HG03520 (cell line): ENCODE results near the gene CFAP54.
"Not testable (repeated sequence)": the region's sequence is repeated elsewhere in the genome, so short reads cannot be mapped to it uniquely, and the experiment has no call there.

Experiments used
- ATAC-seq: cut with Tn5 transposase; IDR thresholded peaks from one replicate; pipeline ENCODE4 v1.9.1; 2021; ENCODE audit warnings: mild to moderate bottlenecking, moderate library complexity; ENCODE audit not compliant: unreplicated experiment

Gene CFAP54

DNA sequence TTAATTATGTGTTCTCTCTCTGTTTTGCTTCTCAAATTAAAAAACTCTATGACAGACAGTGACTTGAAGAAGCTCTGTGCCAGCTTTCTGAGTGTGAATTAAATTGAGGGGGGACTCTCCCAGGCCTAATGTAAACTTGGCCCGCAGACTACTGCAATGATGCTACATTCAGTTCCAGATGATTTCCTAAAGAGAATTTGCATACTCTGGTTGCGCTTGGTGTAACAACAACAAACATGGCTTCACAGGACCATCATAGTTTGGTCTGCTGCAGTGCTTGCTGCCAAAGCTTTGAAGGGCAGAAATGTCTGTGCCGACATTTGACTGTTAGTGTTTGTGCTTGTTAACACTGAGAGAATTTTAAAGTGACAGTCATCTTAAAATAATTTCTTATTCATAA is 25.0 kb downstream of the CFAP54 start:
- ATAC-seq = peak; percentile 93

DNA sequence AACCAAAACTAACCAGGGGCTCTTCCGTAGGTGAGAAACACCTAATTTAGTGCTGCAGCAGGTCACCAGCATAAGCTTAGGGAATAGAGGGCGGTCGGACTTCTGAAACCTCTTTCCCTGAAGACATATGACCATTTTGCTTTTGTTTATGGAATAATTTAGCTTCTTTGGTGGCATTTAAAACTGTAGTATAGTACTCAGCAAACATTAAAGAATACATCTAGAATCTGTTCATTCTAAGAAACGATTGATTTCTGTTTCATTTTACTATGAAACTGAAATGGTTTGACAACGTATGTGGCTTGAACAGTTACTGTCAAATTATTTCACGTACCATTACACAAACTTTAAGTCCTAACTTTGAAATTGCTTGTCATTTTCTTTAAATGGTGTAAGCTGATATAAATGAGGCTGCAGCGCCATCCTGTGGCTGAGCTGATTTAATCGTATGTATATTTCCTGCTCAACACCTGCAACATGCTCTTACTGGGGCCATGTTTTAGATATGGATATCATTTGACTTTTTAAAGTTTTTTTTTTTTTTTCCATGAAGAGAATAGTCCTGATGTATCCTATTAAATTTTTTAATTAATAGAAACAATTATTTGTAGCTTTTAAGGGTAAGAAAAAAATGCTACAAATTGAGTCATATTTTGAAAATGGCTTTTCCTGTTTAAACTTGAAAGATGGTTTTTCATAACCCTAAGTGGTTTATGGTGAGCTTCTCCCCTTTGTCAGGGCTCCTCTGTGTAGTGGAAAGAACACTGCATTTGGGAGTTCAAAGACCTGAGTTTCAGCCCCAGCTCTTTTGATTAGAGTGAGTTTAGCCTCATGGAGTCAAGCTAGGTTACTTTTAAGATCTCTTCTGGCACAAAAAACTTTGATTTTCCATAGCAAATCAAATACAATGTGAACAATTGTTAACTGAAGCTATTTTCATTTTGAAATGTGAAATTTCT is 27.4 kb downstream of the CFAP54 start:
- peak; percentile 42 for ATAC-seq

DNA sequence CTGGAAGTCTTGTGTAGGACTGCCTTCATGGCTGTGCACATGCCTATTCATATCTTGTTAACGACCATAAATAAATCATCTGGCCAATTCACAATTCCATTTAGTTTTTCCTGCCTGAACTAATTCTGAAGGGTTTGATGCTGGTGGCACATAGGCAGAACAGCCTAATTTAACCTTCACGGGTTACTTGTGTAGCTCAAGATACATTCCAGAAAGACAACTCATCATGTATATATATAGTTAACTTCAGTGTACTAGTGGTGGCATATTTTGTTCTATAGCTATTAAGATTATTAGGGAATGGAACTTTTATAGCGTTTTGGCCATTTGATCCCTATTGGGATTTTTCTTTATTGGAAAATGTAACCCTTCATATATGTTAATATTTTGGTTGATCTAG is 31.4 kb downstream of the CFAP54 start:
- ATAC-seq = no peak

DNA sequence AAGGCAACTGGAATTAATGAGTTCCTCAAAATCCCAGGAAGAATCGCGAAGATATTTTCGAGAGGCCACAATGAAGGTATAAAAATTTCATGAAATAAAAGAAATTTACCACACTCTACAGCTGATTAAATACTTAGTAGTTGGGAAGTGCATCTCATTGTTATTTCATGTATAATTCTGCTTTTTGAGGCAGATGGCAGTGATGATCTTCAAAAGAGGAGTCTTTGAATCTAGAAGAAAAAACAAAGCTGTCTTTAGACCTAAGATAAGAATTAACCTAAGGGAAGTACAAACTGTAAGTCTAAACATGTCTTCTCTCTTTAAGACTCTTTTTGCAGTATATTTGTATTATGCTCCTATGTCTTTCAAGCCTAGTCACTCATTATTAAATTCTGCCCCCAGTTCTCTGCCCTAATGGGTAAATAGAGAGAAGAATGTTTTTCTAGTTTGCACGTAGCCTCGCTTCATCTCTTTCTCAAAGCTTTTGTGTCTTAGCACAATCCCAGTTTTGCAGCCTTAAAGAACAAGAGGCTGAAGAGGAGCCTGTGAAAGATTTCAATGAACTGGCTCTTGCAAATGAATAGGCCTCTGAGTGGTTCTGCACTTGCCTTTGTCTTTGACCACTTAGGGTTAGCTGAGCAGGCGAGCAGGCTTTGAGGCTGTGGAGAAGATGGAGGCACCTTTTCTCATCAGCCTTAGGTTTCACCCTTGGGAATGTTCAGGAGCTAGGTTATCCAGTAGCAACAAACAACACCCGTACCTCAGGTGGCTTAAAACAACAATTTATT is 32.7 kb downstream of the CFAP54 start:
- ATAC-seq = no peak

DNA sequence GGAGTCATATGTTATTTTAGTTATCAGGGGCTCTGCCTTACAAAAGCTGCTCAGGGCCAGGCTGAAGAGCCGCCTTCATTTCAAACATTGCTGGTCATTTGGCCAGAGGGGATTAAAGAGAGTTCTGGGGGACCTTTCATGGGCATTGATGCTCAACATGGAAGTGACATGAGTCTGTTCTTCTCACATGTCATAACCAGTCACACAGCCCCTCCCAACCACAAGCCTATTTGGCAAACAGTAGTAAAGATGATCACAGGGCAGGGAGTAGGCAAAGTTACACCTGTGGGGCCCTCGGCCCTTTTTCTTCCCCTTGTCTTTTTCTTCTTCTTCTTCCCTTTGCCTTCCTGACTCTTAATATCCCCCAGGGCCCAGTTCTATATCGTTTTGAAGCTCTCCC is 33.3 kb downstream of the CFAP54 start:
- ATAC-seq = no peak

DNA sequence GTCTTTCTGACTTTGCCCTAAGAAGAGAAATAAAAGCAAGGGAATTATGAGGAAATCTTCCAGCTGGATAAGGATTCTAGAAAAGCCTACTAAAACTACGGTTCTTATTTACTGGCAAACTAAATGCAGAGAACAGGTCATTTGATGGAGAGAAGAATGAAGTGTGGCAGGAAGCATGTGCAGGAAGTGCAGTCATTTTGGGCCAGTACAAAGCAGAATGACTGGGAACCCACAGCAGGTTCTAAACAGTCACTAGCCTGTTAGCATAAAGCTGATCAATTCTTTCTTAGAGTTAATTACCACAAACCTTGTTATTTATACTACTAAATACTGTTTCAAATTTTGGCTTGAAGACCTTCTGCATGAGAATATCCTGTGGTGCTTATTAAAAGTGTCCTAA is 36.7 kb downstream of the CFAP54 start:
- no peak for ATAC-seq

DNA sequence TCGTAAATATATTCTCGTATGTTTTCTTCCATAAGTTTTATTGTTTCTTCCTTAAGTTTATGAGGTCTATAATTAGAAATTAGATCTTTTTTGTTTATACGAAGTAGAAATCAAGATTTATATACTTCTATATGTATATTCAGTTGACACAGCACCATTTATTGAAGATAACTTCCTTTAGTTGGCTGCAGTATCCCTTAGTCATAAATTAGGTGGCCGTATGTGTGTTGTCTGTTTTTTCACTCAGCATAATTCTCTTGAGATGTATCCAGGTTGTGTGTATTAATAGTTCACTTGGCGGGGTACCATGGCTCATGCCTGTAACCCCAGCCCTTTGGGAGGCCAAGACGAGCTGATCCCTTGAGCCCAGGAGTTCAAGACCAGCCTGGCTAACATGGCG is 40.5 kb downstream of the CFAP54 start:
- no peak for ATAC-seq

DNA sequence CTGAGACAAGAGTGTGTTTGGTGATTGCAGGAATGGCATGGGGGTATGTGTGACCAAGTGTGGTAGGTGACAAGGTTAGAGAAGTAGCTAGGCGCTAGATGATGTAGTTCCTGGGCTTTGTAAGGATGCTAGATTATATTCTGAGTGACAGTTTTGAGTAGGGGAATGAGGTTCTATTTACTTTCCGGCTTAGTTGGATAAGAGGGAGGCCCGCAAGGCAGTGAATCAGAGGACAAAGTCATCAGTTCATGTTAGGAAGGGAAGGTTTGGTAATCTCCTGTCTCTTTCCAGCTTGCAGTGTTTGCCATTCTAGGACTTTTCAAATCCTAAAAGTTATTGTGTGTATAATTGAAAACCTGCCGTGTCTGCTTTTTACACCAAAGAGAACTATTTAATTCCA is 45.0 kb downstream of the CFAP54 start:
- no peak for ATAC-seq

DNA sequence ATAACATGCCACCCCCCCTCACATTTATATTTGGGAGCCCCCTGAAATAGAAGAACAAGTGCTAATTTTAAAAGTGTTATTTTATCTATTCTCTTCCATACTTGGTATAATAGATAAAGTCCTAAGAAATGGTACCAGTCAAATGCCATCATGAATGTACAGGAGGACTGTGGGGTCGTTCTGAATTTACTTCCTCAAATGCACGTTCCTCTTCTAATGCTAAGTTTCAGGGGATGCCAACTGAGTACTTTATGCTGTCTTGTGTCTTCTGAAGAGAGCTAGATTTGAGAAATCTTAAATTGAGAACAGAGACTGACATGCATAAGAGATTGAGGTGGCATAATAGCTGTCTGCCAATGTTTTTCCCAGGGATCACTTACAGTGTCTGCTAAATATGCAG is 59.0 kb downstream of the CFAP54 start:
- no peak for ATAC-seq

DNA sequence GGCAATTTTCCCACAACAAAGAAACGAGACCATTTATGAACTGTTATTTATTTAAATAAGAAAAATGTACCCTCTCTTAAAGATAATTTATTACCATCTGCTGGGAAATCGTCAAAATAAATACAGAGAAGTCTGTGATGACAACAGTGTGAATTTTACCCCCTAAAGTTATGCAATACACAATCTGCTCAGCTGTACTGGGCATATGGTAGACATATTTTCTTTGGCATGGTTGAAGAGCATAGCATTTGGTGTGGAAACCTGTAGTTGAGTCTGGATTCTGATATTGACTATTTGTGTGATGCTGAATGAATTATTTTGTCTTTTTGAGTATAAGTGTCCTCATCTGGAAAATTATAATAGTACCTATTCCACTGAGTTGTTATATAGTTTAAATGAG is 60.0 kb downstream of the CFAP54 start:
- ATAC-seq = no peak

DNA sequence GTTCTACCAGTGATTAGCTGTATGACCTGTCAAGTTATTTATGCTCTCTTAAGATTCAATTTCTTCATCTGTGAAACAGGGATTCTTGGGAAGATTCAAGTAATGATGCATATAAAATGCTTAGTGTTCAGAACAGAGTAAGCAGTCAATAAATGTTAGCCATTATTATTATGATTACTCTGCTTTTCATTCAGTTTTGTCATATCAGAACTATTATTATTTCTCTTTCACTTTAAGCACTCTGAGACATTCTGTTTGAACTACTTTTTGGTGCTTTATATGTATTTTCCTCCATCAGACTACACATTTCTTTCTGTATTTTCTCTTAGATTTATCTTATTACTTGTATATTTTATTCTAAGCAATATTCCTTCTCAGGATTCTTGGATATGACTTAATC is 81.2 kb downstream of the CFAP54 start:
- ATAC-seq = peak; percentile 32

DNA sequence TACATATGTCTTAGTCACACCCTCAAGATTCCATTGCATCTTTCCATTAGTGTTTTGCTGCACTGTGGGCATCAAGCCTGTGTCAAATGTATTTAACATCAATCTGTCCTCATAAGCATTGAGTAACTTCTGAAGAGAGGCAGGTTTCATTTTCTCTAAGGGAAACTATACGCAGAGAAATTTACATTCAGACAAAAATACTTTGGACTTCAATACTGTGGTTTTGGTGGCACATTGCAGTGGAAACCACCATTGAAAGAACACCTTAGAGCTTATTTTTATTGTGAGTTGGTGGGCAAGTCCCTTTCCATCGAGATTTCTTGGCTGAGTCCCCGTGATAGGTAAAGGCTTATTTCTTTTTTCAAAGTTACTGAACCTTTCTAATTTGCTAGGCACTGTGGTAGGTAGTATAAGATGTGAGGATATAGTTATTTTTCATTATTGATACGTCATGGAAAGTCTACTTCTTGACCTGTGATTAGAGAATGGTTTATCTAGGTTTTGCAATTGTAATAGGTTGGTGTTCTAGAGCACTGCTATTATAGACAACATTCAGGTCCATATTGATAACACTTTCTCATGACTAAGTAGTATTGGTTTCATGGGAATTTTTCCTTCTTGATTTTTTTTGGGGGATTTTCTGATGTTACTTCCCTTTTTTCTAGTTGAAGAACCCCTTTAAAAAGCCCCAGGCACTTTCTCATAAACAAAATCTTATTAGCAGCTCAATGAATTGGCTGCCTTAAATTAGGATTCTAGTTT is 81.9 kb downstream of the CFAP54 start:
- peak; percentile 83 for ATAC-seq

DNA sequence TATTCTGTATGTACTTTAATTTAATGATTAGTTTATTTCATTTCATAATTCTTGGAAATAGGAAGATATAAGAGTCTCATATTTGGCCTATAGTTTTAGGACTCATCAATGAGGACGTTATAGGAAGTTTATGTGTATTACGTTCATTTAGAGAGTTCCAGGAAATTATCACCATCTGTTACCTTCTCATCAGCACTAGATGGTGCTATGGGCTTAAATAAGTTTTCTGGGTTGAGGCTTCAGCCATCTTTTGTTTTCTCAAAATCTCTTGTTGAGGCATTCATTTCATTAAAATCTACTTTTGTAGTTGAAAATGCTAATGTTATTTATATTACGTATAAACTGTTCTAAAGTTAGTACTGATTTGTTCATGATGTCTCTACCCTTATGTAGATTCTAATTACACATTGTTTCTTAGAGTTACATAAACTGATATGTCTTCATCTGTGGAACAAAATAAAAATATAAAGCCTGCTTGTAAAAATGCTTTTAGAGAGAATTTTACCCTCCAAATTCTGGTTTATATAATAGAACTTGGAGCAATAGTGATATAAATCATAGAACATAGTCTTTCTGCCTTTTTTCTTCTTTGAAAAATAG is 89.2 kb downstream of the CFAP54 start:
- peak; percentile 97 for ATAC-seq

DNA sequence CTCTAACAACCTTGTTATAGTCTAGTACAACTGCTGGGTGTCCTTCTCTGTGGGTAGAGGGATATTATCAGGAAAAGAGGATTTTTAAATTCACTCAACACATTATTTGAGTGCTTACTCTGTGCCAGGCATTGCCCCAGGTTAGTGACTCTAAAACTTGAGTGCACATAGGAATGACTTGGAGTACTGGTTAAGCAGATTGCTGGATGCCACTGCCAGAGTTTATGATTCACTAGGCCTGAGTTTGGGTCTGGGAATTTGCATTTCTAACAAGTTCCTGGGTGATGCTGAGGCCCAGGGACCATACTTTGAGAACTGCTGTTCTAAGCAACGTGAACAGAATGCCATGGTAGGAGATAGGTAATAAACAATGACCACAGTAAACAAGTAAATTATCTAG is 96.6 kb downstream of the CFAP54 start:
- no peak for ATAC-seq

DNA sequence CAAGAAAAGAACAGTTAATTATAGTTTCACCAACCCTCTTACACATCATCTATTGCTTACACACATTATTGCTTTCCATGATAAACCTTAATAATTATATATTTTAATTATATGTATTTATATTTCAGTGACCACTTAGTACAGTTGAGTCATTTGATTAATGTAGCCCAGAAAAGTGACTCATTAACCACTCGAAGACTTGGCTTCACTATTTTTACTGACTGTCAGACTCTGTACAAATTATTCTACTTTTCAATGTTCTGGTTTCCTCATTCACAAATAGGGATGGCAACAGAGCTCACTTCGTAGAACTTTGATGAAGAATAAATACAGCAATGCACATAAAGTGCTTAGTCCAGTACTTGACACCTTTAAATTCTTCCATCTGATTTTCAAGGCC is 98.3 kb downstream of the CFAP54 start:
- no peak for ATAC-seq

DNA sequence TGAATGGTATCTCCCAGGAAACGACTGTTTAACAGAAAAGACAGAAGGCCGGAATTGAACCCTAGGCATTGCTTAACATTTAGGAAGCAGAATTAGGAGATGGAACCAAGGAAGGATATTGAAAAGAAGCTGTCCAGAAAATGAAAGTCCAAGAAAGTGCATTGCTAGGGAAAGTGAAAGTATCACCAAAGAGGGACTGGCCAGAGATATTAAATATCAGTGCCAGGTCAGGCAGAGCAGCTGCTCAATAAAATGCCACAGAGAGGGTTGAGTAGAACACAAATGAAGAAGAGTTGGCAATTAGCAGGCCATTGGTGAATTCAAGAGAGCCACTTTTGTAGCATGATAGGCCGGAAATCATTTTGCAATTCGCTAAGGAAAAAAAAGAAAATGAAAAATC is 101.6 kb downstream of the CFAP54 start:
- no peak for ATAC-seq

DNA sequence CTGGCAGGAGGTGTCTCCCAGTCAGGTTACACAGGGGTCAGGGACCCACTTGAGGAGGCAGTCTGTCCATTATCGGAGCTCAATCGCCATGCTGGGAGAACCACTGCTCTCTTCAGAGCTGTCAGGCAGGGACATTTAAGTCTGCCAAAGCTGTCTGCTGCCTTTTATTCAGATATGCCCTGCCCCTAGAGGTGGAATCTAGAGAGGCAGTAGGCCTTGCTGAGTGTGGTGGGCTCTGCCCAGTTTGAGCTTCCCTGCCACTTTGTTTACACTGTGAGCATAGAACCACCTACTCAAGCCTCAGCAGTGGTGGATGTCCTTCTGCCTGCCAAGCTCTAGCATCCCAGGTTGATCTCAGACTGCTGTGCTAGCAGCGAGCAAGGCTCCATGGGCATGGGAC is 115.0 kb downstream of the CFAP54 start:
- ATAC-seq = not testable (repeated sequence)

DNA sequence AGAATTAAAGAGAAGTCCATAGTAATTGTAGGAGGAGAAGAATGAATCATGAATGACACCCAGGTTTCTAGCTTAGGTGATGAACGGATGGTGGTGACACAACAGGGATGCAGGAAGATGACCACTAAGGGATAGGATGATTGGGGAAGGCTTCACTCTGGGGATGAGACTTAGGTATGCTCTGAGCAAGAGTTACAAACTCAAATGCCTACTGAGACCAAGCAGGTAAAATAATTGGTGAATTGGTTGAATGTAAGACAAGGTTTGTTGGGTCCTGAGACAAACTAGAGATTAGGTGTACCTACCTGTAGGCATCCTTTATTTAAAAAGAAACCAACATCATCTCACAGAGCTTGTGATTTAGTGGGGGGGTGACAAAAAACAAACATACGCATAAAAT is 116.3 kb downstream of the CFAP54 start:
- ATAC-seq = no peak

DNA sequence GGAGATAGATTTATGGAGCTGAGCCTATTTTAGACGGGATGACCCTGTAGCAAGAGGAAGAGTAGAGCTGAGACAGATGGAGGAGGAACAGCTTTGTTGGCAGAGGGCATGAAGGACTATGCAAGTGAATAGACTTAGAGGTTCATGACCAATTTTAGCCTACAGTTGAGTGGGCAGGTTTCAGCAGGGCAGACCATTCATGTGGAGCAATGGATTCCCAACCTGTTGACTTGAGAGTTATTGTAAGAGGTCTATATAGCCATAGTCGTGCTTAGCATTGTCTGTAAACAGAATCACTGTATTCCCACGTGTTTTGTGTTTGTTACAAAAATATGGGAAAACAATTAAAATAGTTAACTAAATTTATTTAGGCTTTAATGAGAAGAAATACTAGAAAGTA is 116.8 kb downstream of the CFAP54 start:
- no peak for ATAC-seq

DNA sequence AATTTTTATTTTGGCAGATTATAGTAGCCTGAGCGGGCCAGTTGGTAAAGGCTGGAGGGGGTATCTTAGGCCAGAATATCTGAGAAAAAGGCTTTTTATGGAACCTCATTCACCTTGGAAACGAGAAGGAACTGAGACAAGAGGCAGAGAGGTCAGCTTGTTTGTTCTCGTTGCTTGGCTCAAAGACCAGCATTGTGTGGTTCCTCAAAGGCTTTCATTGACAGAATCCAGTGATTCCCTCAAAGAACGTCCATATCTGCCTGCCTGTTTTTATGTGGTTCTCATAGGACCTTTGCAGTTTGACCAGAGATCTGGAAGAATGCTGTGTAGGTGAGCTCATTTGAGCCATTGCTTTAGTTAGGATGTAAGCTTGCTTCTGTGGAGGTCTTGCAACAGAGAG is 117.3 kb downstream of the CFAP54 start:
- no peak for ATAC-seq

DNA sequence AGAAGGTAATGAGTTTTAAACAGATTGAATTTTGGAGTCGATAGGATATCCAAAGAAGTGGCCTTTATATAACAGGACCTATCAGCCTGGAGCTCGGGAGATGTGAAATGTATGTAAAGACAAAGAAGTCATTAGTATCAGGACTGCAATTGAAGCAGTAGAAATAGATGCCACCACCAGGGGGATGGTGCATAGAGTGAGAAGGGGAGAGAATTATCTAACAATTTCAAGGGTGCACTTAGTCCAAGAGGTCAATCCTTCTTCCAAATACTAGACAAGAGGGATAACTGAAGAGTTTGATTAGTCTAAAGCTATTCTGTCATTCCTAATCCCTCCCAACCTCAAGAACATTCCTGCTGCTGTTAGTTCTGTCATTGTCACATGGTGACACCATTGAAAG is 127.8 kb downstream of the CFAP54 start:
- no peak for ATAC-seq
